Measurements from ENCODE around the gene GSK3B.

DNA sequence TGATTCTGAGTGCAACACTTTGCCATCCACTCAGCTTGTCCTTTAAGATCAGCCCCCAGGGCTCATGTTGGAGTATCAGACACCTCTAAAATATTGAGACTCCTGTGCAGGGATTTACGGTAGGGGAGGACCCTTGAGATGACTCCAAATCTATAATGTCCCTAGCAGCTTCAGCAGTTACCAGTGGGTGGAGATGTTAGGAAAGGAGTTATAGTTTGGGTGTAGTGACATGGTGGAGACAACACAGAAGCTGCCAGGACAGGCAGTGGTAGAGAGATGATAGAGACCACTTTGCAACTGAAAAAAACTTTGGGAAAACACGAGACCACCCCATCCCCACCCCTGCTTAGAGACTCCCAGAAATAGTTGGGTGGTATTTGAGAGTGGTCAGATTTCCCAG lies 43.3 kb upstream of the GSK3B start:
- no peak for TF ChIP-seq FOXM1 (IDR thresholded peaks at IDR 0.05; ENCODE audit: borderline replicate concordance)
- TF ChIP-seq FOXA1 (IDR thresholded peaks at IDR 0.05) = no peak
- no peak for TF ChIP-seq SP1 (IDR thresholded peaks at IDR 0.05)
- TF ChIP-seq BHLHE40 (IDR thresholded peaks at IDR 0.05; ENCODE audit: borderline replicate concordance) = no peak
- no peak for TF ChIP-seq NFRKB (IDR thresholded peaks at IDR 0.05)

All from HEK293T (cell line).